K562 (cell line): ENCODE data around the gene SUSD3. TPM values are rescaled to one million over a fixed set of nuclear protein-coding genes. Genes with fewer than 3 reads are reported as not detected.

Experiments used
- CBFA2T2 ChIP-seq: fragments of 450-650 bp; conservative IDR thresholded peaks from 2 replicates; pipeline ENCODE4 v1.6.1; 2017; ENCODE audit warnings: mild to moderate bottlenecking
- ZBTB40 ChIP-seq, 2 experiments: fragments of 450-650 bp in 1 of 2; sonication (generic) in 1 of 2; formaldehyde crosslinking in 1 of 2; IDR thresholded peaks; 2 replicates each; pipeline versions ENCODE4 v1.7.1 to v1.9.0; 2016 to 2022; ENCODE audit warnings: inconsistent platforms in 1 of 2, mild to moderate bottlenecking in 1 of 2, missing genetic modification reagents in 1 of 2
- ZNF143 ChIP-seq: sonication (generic); formaldehyde crosslinking; IDR thresholded peaks from 2 replicates; pipeline ENCODE4 v1.9.0; 2022; ENCODE audit warnings: mild to moderate bottlenecking, missing genetic modification reagents
- polyA plus RNA-seq, 8 experiments: library from polyadenylated mRNA; depleted of rRNA in 4 of 8; stranded (reverse) in 5 of 8; unstranded in 3 of 8; fragments of >200 nt; fragmentation: Nextera tagmentation in 2 of 8; fragmentation: Illumina TruSeq in 1 of 8; extraction: Ambion mirVana in 2 of 8; extraction: Trizol in 1 of 8; gene quantifications; 2 replicates each; pipeline versions ENCODE4 v1.2.1 to v1.2.3, GENCODE V29; 2011 to 2014; ENCODE audit warnings: inconsistent platforms in 1 of 8, missing spikeins in 1 of 8
- total RNA-seq, 7 experiments: library from RNA; depleted of rRNA in 6 of 7; stranded (reverse); fragments of >200 nt in 6 of 7; fragmentation: Illumina TruSeq in 2 of 7; extraction: Trizol in 2 of 7; gene quantifications; 2 replicates each; pipeline versions ENCODE4 v1.2.1 to v1.2.3, GENCODE V29; 2011 to 2021; ENCODE audit warnings: low replicate concordance in 1 of 7

Gene SUSD3
- total and polyA plus RNA-seq, 9 of the 15 experiments (the other 6 are each of a cell fraction or from before 2014, with no cell fraction given) = 1.3 to 21.7 (median 11.4) TPM

GRCh38 chr9:93038918-93039317, 19.6 kb upstream of the SUSD3 start (continued):
- TF ChIP-seq CBFA2T2 (no peak), ZNF143 (CRISPR knock-in tag) (no peak), ZBTB40 (IDR thresholded peaks at IDR 0.05) (no peak), ZBTB40 (CRISPR knock-in tag; IDR thresholded peaks at IDR 0.05) (no peak)
